ENCODE measurements around the gene ZFAND4. TPM values are rescaled to one million over a fixed set of nuclear protein-coding genes. Genes with fewer than 3 reads are reported as not detected.
A peak's percentile ranks its signal among the peaks of the same experiment; 100 is the strongest.

ZFAND4 gene
- total RNA-seq, 6 experiments from 2014 or later, result 6.3 to 15.2 (median 9.3) TPM

GRCh38 chr10:45640941-45641340, 31.6 kb downstream of the ZFAND4 start:
- H3K4me1 ChIP-seq, result no peaks in the 10 kb centered on the region
- intact Hi-C loops (cut with DNase I), result no loop called here
- no peak overlapping the region for H3K4me3 ChIP-seq
- WGBS (ENCODE audit: insufficient coverage, low coverage, low lambda C conversion rate, missing lambda C conversion rate), result 80% methylated on average over 4 of the region's 4 CpGs
- peaks cover 0 to 3% (median 0%) of the 10 kb centered on the region in 4 donors for H3K36me3 ChIP-seq
- H3K9me3 ChIP-seq, result no peaks in the 10 kb centered on the region
- no peak overlapping the region for H3K27ac ChIP-seq
- TF ChIP-seq POLR2A (IDR thresholded peaks at IDR 0.05), result no peak
- DNase-seq (no peak), ATAC-seq (no peak)
- no peaks in the 10 kb centered on the region for H3K27me3 ChIP-seq

DNA sequence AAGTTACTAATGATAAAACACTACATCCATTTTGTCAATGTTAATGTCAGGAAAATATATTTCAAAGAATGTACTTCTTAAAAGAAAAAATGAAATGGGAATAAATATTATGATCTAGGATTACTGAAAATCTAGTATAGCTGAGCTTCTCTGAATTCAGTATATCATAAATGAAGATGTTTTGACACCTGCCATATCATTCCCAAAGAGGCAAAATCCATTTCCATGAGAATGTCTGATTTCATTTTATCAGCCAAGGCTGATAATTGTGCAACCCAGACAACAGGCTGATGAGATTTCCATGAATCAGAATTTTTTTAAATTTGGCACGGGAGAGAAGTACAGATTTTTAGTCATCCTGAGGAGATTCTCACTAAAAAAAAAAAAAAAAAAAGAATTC, 32.5 kb downstream of the ZFAND4 start:
- no peaks in the 10 kb centered on the region for H3K9me3 ChIP-seq
- ATAC-seq, result no peak

GRCh38 chr10:45627412-45628048, 45.0 kb downstream of the ZFAND4 start:
- H3K27ac ChIP-seq, result peak overlapping the region in 2 of 3 donors; percentile 75 to 86
- no peaks in the 10 kb centered on the region for H3K27me3 ChIP-seq
- TF ChIP-seq, protein P1, sequence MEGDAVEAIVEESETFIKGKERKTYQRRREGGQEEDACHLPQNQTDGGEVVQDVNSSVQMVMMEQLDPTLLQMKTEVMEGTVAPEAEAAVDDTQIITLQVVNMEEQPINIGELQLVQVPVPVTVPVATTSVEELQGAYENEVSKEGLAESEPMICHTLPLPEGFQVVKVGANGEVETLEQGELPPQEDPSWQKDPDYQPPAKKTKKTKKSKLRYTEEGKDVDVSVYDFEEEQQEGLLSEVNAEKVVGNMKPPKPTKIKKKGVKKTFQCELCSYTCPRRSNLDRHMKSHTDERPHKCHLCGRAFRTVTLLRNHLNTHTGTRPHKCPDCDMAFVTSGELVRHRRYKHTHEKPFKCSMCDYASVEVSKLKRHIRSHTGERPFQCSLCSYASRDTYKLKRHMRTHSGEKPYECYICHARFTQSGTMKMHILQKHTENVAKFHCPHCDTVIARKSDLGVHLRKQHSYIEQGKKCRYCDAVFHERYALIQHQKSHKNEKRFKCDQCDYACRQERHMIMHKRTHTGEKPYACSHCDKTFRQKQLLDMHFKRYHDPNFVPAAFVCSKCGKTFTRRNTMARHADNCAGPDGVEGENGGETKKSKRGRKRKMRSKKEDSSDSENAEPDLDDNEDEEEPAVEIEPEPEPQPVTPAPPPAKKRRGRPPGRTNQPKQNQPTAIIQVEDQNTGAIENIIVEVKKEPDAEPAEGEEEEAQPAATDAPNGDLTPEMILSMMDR (IDR thresholded peaks at IDR 0.05), result no peak
- H3K36me3 ChIP-seq, result no peaks in the 10 kb centered on the region
- ATAC-seq (peak; percentile 85 to 97 (median 90)), DNase-seq (peak; percentile 45 to 86 (median 66))
- no peaks in the 10 kb centered on the region for H3K9me3 ChIP-seq
- intact Hi-C loops (cut with DNase I), result no loop called here
- 15% methylated on average over 5 of the region's 5 CpGs for WGBS (ENCODE audit: insufficient coverage, low coverage, low lambda C conversion rate, missing lambda C conversion rate)
- H3K4me1 ChIP-seq, result peaks cover 0 to 27% (median 15%) of the 10 kb centered on the region in 4 donors
- no peak overlapping the region for H3K4me3 ChIP-seq

More for the DNA sequence above, 32.5 kb downstream of the ZFAND4 start:
- no peak overlapping the region for H3K4me3 ChIP-seq
- H3K4me1 ChIP-seq, result no peaks in the 10 kb centered on the region
- no peak for TF ChIP-seq POLR2A (IDR thresholded peaks at IDR 0.05)
- TF ChIP-seq, protein P1 (IDR thresholded peaks at IDR 0.05), result no peak
- intact Hi-C loops (cut with DNase I), result no loop called here
- 85% methylated on average over 1 of the region's 1 CpG for WGBS (ENCODE audit: insufficient coverage, low coverage, low lambda C conversion rate, missing lambda C conversion rate)
- peaks cover 0 to 3% (median 0%) of the 10 kb centered on the region in 4 donors for H3K36me3 ChIP-seq
- DNase-seq, result no peak
- no peaks in the 10 kb centered on the region for H3K27me3 ChIP-seq
- H3K27ac ChIP-seq, result no peak overlapping the region

GRCh38 chr10:45625879-45626278, 46.7 kb downstream of the ZFAND4 start:
- TF ChIP-seq, protein P1 (IDR thresholded peaks at IDR 0.05), result no peak
- TF ChIP-seq POLR2A (IDR thresholded peaks at IDR 0.05), result no peak
- H3K27ac ChIP-seq, result peak overlapping the region in 2 of 3 donors; percentile 68 to 86
- no peaks in the 10 kb centered on the region for H3K9me3 ChIP-seq
- intact Hi-C loops (cut with DNase I), result no loop called here
- H3K4me3 ChIP-seq, result no peak overlapping the region
- peaks cover 0 to 27% (median 15%) of the 10 kb centered on the region in 4 donors for H3K4me1 ChIP-seq
- 27% methylated on average over 3 of the region's 3 CpGs for WGBS (ENCODE audit: insufficient coverage, low coverage, low lambda C conversion rate, missing lambda C conversion rate)
- H3K27me3 ChIP-seq, result no peaks in the 10 kb centered on the region
- ATAC-seq (peak; percentile 85 to 91 (median 87)), DNase-seq (peak in 1 of 3 donors; percentile 62)
- H3K36me3 ChIP-seq, result no peaks in the 10 kb centered on the region

DNA sequence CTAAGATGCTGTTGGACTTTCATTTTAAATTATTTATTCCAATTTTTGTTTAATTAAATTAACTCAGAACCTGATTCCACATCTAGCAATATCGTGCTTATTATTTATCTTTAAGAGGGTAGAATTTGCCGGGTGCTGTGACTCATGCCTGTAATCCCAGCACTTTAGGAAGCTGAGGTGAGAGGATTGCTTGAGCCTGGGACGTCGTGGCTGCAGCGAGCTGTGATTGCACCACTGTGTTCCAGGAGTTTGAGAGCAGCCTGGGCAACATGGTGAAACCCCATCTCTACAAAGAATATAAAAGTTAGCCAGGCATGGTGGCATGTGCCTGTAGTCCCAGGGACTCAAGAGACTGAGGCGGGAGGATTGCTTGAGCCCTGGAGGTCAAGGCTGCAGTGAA, 47.8 kb downstream of the ZFAND4 start:
- no peak for ATAC-seq
- 89% methylated on average over 5 of the region's 6 CpGs for WGBS (ENCODE audit: insufficient coverage, low coverage, low lambda C conversion rate, missing lambda C conversion rate)
- no peaks in the 10 kb centered on the region for H3K9me3 ChIP-seq
- H3K27ac ChIP-seq, result no peak overlapping the region
- H3K27me3 ChIP-seq, result no peaks in the 10 kb centered on the region
- DNase-seq, result no peak
- TF ChIP-seq, protein P1 (IDR thresholded peaks at IDR 0.05), result no peak
- no peak for TF ChIP-seq POLR2A (IDR thresholded peaks at IDR 0.05)
- H3K36me3 ChIP-seq, result no peaks in the 10 kb centered on the region
- intact Hi-C loops (cut with DNase I), result no loop called here
- peaks cover 0 to 27% (median 15%) of the 10 kb centered on the region in 4 donors for H3K4me1 ChIP-seq
- no peak overlapping the region for H3K4me3 ChIP-seq

Data from right lobe of liver (tissue), 6 donors.